KOPT-K1 (cell line): ENCODE data around the gene TJP2.

ENCODE experiments used
- H3K27ac ChIP-seq: fragments of 200-600 bp; sonication (generic); 2 replicates; pipeline ENCODE4 v1.5.1; 2016; ENCODE audit warnings: antibody characterized with exemption, mild to moderate bottlenecking, low read depth, low read length; ENCODE audit not compliant: poor library complexity, severe bottlenecking
- H3K36me3 ChIP-seq: fragments of 200-600 bp; sonication (generic); 2 replicates; pipeline ENCODE4 v1.5.1; 2017; ENCODE audit warnings: antibody characterized with exemption, mild to moderate bottlenecking, low read length, moderate library complexity; ENCODE audit not compliant: insufficient read depth
- H3K9me3 ChIP-seq: fragments of 200-600 bp; sonication (generic); 2 replicates; pipeline ENCODE4 v1.5.1; 2017; ENCODE audit warnings: antibody characterized with exemption, low read length, mild to moderate bottlenecking; ENCODE audit not compliant: insufficient read depth, poor library complexity, severe bottlenecking

Gene TJP2

DNA sequence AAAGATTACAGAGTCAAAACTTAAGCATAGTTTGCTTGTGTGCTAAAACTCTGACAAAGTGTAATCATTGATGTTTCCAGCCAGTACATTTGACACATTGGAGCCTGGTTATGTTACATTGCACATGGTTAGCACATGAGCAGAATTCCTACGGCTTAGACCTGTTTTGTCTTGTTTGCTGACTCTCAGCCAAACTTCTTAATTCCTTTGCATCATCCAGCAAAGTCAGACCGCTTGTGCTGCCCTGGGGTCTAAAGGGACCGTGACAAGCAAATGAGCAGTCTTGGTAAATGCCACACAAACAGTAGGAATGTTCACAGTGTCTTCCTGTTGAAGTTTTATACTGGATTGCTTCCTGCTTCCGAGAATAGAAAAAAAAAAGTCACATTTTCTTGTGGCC, 79.0 kb downstream of the TJP2 start:
- H3K9me3 ChIP-seq, result no peaks in the 10 kb centered on the region
- no peaks in the 10 kb centered on the region for H3K36me3 ChIP-seq
- no peak overlapping the region for H3K27ac ChIP-seq

DNA sequence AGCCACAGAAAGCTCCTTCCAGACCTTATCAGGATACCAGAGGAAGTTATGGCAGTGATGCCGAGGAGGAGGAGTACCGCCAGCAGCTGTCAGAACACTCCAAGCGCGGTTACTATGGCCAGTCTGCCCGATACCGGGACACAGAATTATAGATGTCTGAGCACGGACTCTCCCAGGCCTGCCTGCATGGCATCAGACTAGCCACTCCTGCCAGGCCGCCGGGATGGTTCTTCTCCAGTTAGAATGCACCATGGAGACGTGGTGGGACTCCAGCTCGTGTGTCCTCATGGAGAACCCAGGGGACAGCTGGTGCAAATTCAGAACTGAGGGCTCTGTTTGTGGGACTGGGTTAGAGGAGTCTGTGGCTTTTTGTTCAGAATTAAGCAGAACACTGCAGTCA, 80.1 kb downstream of the TJP2 start:
- no peak overlapping the region for H3K27ac ChIP-seq
- H3K36me3 ChIP-seq, result no peaks in the 10 kb centered on the region
- no peaks in the 10 kb centered on the region for H3K9me3 ChIP-seq

DNA sequence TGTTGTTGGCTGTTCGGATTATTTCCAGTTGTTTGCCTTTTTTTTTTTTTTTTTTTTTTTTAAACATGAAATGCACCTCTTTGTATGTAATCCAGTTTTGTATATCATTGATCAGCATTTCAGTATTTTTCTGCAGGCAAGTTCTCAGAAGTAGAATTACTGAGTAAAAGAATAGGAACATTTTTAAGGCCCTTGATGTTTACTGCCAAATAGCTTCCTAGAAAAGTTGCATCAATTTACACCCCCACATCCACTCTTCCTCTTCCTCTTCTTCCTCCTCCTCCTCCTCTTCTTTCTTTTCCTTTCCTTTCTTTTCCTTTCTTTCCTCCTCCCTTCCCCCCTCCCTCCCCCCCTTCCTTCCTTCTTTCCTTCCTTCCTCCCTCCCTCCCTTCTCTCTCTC, 81.5 kb downstream of the TJP2 start:
- Histone ChIP-seq H3K27ac (no peak overlapping the region), H3K36me3 (no peaks in the 10 kb centered on the region)

DNA sequence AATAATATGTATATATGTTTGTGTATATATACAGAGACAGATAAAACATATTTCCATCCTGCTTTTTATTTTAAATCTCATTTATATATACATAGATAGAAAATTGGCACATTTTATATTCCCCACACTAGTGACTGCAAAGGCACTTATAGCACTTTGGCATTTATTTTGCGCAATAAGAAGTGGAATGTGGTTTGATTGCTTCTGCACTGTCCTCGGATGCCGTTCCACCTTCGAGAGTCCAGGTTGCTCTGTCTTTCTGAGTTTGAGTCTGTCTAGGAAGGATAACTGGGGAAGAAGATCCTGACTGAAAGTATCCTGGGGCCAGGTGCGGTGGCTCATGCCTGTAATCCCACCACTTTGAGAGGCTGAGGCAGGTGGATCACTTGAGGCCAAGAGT, 84.5 kb downstream of the TJP2 start:
- no peak overlapping the region for H3K27ac ChIP-seq

More for the DNA sequence above, 81.5 kb downstream of the TJP2 start:
- H3K9me3 ChIP-seq, result no peaks in the 10 kb centered on the region

GRCh38 chr9:69260161-69260560, 86.1 kb downstream of the TJP2 start:
- Histone ChIP-seq H3K36me3 (no peaks in the 10 kb centered on the region), H3K27ac (no peak overlapping the region), H3K9me3 (no peaks in the 10 kb centered on the region)

More for the DNA sequence above, 84.5 kb downstream of the TJP2 start:
- Histone ChIP-seq H3K36me3 (no peaks in the 10 kb centered on the region), H3K9me3 (no peaks in the 10 kb centered on the region)

- no peak overlapping the region for H3K27ac ChIP-seq
- no peaks in the 10 kb centered on the region for H3K9me3 ChIP-seq
- H3K36me3 ChIP-seq, result no peaks in the 10 kb centered on the region
Measured at GRCh38 chr9:69261636-69262035, 87.6 kb downstream of the TJP2 start.

- no peaks in the 10 kb centered on the region for H3K36me3 ChIP-seq
- H3K27ac ChIP-seq, result no peak overlapping the region
- H3K9me3 ChIP-seq, result no peaks in the 10 kb centered on the region
Measured at GRCh38 chr9:69264526-69264925, 90.4 kb downstream of the TJP2 start.

DNA sequence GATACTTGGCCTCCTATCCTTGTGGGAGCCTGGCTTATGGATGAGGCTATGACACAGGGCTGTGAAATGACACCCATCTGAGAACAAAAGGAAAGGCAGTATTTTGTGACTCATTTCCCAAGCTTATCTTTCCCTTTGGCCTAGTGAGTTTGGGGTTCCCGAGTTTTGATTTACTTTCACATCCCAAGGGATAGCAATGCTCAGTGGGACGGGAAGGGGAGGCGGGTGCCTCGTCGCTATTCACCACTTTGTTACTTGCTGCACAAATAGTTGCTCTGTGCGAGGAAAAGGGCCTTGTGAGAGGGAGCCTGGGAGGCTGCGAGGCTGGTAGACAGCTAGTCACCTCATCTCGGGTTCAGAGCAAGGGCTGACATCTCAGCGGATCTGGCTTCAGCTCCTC, 91.8 kb downstream of the TJP2 start:
- Histone ChIP-seq H3K36me3 (no peaks in the 10 kb centered on the region), H3K27ac (no peak overlapping the region), H3K9me3 (no peaks in the 10 kb centered on the region)

- Histone ChIP-seq H3K27ac (no peak overlapping the region), H3K36me3 (no peaks in the 10 kb centered on the region), H3K9me3 (no peaks in the 10 kb centered on the region)
Measured at GRCh38 chr9:69272212-69272611, 98.1 kb downstream of the TJP2 start.

GRCh38 chr9:69273161-69273560, 99.1 kb downstream of the TJP2 start:
- no peaks in the 10 kb centered on the region for H3K9me3 ChIP-seq
- H3K27ac ChIP-seq, result no peak overlapping the region
- no peaks in the 10 kb centered on the region for H3K36me3 ChIP-seq

- Histone ChIP-seq H3K9me3 (no peaks in the 10 kb centered on the region), H3K27ac (no peak overlapping the region), H3K36me3 (no peaks in the 10 kb centered on the region)
Measured at GRCh38 chr9:69276775-69277174, 102.7 kb downstream of the TJP2 start.

DNA sequence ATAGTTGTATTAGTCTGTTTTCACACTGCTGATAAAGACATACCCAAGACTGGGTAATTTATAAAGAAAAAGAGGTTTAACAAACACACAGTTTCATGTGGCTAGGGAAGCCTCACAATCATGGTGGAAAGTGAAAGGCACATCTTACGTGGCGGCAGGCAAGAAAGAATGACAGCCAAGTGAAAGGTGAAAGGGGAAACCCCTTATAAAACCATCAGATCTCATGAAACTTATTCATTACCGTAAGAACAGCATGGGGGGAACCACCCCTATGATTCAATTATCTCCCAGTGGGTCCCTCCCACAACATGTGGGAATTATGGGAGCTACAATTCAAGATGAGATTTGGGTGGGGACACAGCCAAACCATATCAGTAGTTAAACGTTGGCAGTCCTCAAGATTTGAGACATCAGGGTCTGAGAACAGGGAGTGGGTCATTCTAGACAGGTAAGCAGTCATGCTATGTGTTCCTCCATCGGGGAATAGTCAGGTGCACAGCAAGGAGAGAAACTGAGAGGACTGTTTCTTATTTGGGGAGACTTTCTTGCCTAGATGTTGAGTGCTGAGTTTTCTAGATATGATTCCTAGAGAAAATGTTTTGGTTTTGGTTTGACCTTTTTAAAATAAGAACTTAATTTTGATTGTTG, 105.1 kb downstream of the TJP2 start:
- H3K36me3 ChIP-seq, result no peaks in the 10 kb centered on the region
- no peaks in the 10 kb centered on the region for H3K9me3 ChIP-seq
- H3K27ac ChIP-seq, result no peak overlapping the region

GRCh38 chr9:69279733-69280132, 105.7 kb downstream of the TJP2 start:
- Histone ChIP-seq H3K36me3 (no peaks in the 10 kb centered on the region), H3K27ac (no peak overlapping the region), H3K9me3 (no peaks in the 10 kb centered on the region)

DNA sequence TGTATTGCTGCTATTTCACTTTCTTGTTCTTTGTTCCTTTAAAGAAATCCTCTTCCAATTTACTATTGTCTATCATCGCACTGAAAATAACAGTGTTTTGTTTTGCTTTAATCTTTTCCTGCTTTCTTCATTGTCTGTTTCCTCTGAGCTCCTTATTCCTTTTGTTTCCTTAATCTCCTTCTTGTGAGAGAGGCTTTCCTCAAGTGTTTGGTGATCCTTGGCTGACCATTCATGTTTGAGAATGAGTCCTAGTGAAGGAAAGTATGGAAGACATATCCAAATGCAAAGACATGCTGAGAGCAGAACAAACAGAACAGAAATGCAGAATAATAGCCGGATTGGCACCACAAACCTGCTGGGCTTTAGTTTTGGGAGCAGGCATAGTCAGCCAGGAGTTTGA, 108.9 kb downstream of the TJP2 start:
- H3K27ac ChIP-seq, result no peak overlapping the region
- no peaks in the 10 kb centered on the region for H3K36me3 ChIP-seq
- no peaks in the 10 kb centered on the region for H3K9me3 ChIP-seq

DNA sequence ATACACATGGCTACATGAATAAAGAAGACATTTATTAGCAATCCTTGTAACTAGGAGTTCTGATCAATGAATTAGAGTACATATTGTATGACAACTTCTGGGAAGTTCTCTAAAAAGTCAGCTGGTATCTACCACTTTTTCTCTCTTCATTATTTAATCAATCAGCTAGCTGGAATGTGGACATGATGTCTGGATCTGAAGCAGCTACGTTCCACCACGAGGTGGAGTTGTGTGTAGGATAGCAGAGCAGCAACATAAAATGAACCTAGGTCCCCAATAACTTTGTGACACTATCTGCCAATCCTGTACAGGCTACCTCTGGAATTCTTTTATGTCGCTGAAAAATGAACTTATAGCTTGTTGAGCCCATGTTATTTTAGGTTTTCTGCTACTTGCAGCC, 118.0 kb downstream of the TJP2 start:
- Histone ChIP-seq H3K27ac (no peak overlapping the region), H3K36me3 (no peaks in the 10 kb centered on the region), H3K9me3 (no peaks in the 10 kb centered on the region)

- H3K27ac ChIP-seq, result no peak overlapping the region
- H3K9me3 ChIP-seq, result no peaks in the 10 kb centered on the region
- no peaks in the 10 kb centered on the region for H3K36me3 ChIP-seq
Measured at GRCh38 chr9:69293156-69293555, 119.1 kb downstream of the TJP2 start.
